ENCODE measurements around the gene PDGFRB.
A peak's percentile ranks its signal among the peaks of the same experiment; 100 is the strongest.

The PDGFRB gene

GRCh38 chr5:150126921-150127265 lies 28.8 kb downstream of the PDGFRB start:
- DNase-seq: no peak

- DNase-seq: no peak
Observed at GRCh38 chr5:150126199-150126920, 29.3 kb downstream of the PDGFRB start.

DNA sequence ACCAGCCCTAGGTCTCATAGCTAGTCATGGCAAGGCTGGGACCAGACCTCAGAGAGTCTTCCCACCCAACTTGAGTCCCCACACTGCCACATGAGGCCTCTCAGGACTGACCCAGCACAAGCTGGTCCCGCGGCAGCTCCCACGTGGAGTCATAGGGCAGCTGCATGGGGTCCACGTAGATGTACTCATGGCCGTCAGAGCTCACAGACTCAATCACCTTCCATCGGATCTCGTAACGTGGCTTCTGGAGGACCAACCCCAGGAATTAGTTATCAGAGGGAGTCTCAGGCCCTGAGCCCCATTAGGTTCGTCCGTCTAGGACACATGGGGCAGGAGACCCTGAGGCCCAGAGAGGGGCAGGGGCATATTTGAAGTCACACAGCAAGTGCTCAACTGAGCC lies 30.3 kb downstream of the PDGFRB start:
- DNase-seq: no peak

DNA sequence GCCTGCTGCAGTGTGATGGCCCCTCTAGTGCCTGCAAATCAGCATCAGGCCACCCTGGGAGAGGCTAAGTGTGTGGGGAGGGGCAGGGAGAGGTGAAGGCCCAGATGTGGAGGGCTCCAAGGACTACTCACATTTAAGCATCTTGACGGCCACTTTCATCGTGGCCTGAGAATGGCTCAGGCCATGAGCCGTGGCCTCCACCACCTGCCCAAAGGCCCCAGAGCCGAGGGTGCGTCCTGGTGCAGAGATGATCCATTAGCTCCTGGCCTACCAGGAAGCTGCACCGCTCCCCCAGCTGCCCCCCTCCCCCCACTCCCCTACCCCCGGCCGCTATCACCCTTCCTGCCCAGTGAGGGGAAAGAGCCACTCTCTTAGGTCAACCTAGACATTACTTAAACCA lies 31.0 kb downstream of the PDGFRB start:
- DNase-seq: no peak

- peak; percentile 10 for DNase-seq
Observed at GRCh38 chr5:150124111-150124557, 31.5 kb downstream of the PDGFRB start.

- DNase-seq: no peak
Observed at GRCh38 chr5:150123542-150123941, 32.1 kb downstream of the PDGFRB start.

- no peak for DNase-seq
Observed at GRCh38 chr5:150122536-150123481, 32.8 kb downstream of the PDGFRB start.

DNA sequence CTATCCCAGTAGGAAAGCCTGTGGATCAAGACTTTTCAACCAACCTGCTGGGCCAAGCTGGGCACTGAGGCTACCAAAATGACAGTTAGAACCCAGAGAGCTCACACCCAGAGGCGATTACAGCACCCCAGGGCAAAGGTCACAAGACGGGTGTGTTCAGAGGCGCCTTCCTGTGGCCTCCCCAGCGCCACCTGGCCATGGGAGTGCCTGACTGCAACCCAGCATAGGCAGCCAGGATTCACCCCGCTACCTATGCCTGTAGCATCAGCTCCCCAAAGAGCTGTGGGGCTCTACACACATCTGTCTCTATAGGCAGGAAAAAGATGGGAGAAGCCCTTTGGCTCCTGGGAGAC lies 33.5 kb downstream of the PDGFRB start:
- DNase-seq: peak; percentile 45

- DNase-seq: no peak
Observed at GRCh38 chr5:150121448-150122157, 34.0 kb downstream of the PDGFRB start.

DNA sequence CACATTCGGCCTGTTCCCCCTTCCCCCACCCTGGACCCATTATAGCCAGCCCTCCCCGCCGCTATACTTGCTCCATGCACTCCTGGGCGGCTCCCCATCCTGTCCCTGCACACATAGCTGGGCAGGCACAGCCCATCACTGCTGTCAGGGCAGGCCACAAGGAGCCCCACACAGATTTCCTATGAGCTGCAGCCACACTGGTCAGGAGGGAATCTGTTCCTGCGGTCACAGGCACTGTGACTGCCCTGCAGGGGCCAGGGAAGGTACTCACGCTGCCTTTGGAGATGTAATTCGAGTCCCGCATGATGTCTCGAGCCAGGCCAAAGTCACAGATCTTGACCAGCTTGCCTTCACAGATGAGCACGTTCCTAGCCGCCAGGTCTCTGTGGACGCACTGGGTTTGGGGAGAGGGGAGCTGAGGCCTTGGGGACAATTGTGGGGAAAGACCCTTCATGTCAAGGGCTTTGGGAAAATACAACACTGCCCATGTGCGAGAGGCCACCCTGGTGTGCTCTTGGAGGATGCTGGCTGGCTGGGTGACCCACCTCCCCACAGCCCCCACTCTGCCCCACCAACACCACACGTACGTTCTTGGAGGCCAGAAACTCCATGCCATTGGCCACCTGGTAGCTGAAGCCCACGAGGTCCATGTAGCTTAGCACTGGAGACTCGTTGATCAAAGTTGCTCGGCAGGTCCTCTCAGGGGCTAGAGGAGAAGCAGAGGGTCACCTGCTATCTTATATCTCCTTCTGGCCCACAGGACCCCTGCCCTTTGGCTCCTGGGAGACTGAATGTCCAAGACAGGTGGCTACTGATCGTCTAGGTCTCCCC lies 34.8 kb downstream of the PDGFRB start:
- DNase-seq: no peak

DNA sequence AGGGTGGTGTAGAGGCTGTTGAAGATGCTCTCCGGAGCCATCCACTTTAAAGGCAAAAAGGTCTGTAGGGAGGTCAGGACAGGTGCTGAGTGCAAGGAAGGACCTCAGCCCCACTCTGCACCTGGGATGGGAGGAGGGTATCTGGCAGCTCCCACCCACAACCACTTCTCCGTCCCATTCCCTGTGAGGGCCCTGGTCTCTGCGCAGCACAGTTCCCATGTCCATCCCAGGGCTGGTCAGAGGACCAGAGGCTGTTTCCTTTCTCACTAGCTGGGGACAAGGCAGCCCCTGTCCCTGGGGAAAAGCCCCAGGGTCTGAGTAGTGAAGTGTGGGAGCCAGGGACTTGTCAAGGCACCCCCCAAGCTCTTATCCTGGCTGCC lies 35.6 kb downstream of the PDGFRB start:
- no peak for DNase-seq

GRCh38 chr5:150119421-150120061 lies 36.1 kb downstream of the PDGFRB start:
- no peak for DNase-seq

- no peak for DNase-seq
Observed at GRCh38 chr5:150118561-150119229, 37.0 kb downstream of the PDGFRB start.

GRCh38 chr5:150117945-150118560 lies 37.6 kb downstream of the PDGFRB start:
- no peak for DNase-seq

GRCh38 chr5:150116667-150117400 lies 38.8 kb downstream of the PDGFRB start:
- no peak for DNase-seq

- no peak for DNase-seq
Observed at GRCh38 chr5:150114773-150115408, 40.8 kb downstream of the PDGFRB start.

- no peak for DNase-seq
Observed at GRCh38 chr5:150114102-150114641, 41.5 kb downstream of the PDGFRB start.

DNA sequence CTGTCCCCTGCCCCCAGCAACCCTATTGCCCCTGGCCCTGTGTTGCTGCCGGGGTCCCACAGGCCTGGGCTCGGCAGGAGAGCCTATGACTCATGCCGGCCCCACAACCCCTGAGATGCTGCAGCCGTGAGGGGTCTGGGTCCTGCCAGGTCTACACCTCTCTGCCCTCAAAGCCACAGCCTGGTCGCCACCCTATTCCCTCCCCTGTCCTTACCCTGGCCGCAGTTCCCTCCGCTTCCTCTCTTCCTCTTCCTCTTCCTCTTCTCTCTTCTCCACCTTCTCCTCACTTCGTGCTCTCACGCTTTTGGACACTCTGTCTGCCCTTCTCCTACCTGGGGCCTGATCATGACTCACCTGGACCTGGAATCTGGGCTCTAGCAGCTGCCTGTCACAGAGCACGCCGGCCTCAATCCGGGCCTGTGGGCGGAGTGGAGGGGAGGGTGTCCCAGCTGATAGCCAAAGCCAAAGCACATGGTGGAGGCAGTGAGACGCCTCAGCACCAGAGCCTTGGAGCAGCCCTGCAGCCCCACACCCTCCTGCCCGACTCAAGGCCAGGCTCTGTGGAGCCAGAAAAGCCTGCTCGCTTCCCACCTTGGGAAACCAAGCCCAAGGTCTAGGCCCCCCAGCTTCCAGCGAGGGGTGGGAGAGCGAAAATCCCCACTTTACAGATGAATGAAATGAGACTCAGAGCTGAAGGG lies 42.4 kb downstream of the PDGFRB start:
- DNase-seq: no peak

Measured in CD4-positive, alpha-beta T cell treated with Interferon gamma for 1 hour (primary cell).